Measurements from ENCODE around the gene CDH2. TPM values are rescaled to one million over a fixed set of nuclear protein-coding genes. Genes with fewer than 3 reads are reported as not detected.

Gene CDH2
- total and polyA plus RNA-seq, 2 experiments from 2014 or later = 103 to 165 TPM

DNA sequence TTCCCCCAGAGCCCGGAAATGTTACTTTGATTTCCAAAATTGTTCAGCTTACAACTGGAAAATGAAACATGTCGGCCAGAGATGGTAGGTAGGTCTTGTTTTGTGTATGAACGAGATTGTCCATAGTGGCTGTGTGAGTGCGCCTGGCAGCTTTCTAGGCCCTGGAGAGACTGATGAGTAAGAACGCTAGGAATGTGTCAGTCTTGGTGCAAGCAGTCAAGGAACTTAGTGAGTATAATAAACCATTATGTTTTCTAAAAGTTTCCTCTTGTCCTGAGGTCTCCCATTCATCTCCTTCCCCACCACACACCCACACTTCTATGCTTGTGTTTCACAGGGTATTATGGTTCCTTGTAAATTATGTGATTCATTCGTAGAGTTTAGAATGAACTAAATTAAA, 234.2 kb downstream of the CDH2 start:
- in situ Hi-C loops (cut with MboI) = no loop called here
- no peaks in the 10 kb centered on the region for H3K9me3 ChIP-seq (ENCODE audit: low read depth)
- H2AFZ ChIP-seq = peak overlapping the region; percentile 12; the same call in 1 of the 2 replicates
- H3K27ac ChIP-seq = no peak overlapping the region
- peak; percentile 20 for DNase-seq
- no peak overlapping the region for H3K4me2 ChIP-seq (ENCODE audit: unreplicated experiment)
- H3K4me1 ChIP-seq (ENCODE audit: insufficient read depth) = 0 out of 2 replicates have a peak, but pooled peaks cover 8% of the 10 kb centered on the region
- no peaks in the 10 kb centered on the region for H3K79me2 ChIP-seq (ENCODE audit: insufficient read depth)
- no peak overlapping the region for H3K9ac ChIP-seq
- no peaks in the 10 kb centered on the region for H3K27me3 ChIP-seq (replicated peaks; ENCODE audit: insufficient read depth)
- peaks cover 11% of the 10 kb centered on the region; the same call in 1 of the 2 replicates for H3F3A ChIP-seq (ENCODE audit: insufficient read depth)
- H3K9me2 ChIP-seq (ENCODE audit: insufficient read depth) = no peaks in the 10 kb centered on the region
- TF ChIP-seq EZH2 (IDR thresholded peaks at IDR 0.05; ENCODE audit: insufficient read depth, poor library complexity, severe bottlenecking) (no peak), EZH2phosphoT487 (IDR thresholded peaks at IDR 0.05; ENCODE audit: insufficient read depth, low read depth) (no peak)
- no peaks in the 10 kb centered on the region; the same call in 1 of the 2 replicates for H3K36me3 ChIP-seq (ENCODE audit: low read depth)
- 47% methylated on average over 6 of the region's 6 CpGs for WGBS, 2 experiments (ENCODE audit: low coverage in 1 of 2, low lambda C conversion rate in 2 of 2, missing lambda C conversion rate in 2 of 2)
- H3K4me3 ChIP-seq = no peak overlapping the region
- H4K20me1 ChIP-seq (ENCODE audit: insufficient read depth) = no peaks in the 10 kb centered on the region

DNA sequence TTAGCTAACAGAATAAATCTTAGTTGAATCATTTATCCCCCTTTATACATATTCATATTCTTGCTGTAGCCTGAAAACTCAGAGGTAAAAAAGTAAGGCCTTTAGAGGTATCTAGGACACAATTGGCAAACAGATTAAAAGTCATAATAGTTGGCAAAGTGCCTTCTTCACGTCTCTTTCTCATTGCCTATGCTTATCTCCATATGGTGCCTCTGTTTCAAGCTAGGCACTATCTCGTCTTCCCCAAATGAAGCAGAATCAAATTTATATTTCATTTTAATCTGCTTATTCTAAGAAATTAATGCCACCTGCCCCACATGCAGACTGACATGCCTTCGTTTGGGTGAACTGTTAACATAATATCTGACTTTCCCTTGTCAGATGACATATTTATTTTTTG, 245.4 kb downstream of the CDH2 start:
- H3K36me3 ChIP-seq (ENCODE audit: low read depth) = no peaks in the 10 kb centered on the region
- no peak overlapping the region for H3K4me2 ChIP-seq (ENCODE audit: unreplicated experiment)
- H3K9me3 ChIP-seq (ENCODE audit: low read depth) = no peaks in the 10 kb centered on the region
- 28 to 29% methylated on average over 3 of the region's 3 CpGs for WGBS, 2 experiments (ENCODE audit: low coverage in 1 of 2, low lambda C conversion rate in 2 of 2, missing lambda C conversion rate in 2 of 2)
- H3K79me2 ChIP-seq (ENCODE audit: insufficient read depth) = no peaks in the 10 kb centered on the region
- no peak overlapping the region for H3K27ac ChIP-seq
- H3K27me3 ChIP-seq (replicated peaks; ENCODE audit: insufficient read depth) = no peaks in the 10 kb centered on the region
- no peaks in the 10 kb centered on the region for H3K4me1 ChIP-seq (ENCODE audit: insufficient read depth)
- H3K9ac ChIP-seq = no peak overlapping the region
- no peaks in the 10 kb centered on the region for H3K9me2 ChIP-seq (ENCODE audit: insufficient read depth)
- H2AFZ ChIP-seq = no peak overlapping the region
- DNase-seq = no peak
- H3K4me3 ChIP-seq = no peak overlapping the region
- H3F3A ChIP-seq (ENCODE audit: insufficient read depth) = no peaks in the 10 kb centered on the region
- in situ Hi-C loops (cut with MboI) = no loop called here
- TF ChIP-seq EZH2 (IDR thresholded peaks at IDR 0.05; ENCODE audit: insufficient read depth, poor library complexity, severe bottlenecking) = no peak
- no peak for TF ChIP-seq EZH2phosphoT487 (IDR thresholded peaks at IDR 0.05; ENCODE audit: insufficient read depth, low read depth)
- no peaks in the 10 kb centered on the region for H4K20me1 ChIP-seq (ENCODE audit: insufficient read depth)

DNA sequence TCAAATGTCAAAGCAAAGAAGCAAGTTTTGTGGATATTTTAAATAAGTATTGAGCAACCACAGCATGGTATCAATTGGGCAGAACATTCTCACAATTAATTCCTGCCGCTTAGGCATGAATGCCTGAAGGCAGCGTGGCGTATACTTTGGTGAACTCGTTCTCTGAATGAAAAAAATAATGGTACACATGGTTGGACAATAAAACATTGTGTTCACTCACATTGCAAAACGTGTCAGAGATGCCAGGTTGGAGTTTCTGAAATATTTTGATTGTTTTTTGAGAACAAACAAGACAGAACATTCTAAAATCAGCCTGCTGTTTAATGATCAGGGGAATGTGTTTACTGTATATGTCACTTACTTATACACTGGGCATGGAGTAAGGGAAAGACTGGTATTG, 254.2 kb downstream of the CDH2 start:
- H3K27ac ChIP-seq = no peak overlapping the region
- peaks cover 6% of the 10 kb centered on the region; the same call in 1 of the 2 replicates for H3K4me1 ChIP-seq (ENCODE audit: insufficient read depth)
- H3K4me3 ChIP-seq = no peak overlapping the region
- H3K36me3 ChIP-seq (ENCODE audit: low read depth) = no peaks in the 10 kb centered on the region
- no peaks in the 10 kb centered on the region for H3K79me2 ChIP-seq (ENCODE audit: insufficient read depth)
- H3K9me2 ChIP-seq (ENCODE audit: insufficient read depth) = no peaks in the 10 kb centered on the region
- in situ Hi-C loops (cut with MboI) = no loop called here
- no peak for DNase-seq
- no peak for TF ChIP-seq EZH2 (IDR thresholded peaks at IDR 0.05; ENCODE audit: insufficient read depth, poor library complexity, severe bottlenecking)
- 63% methylated on average over 5 of the region's 5 CpGs for WGBS, 2 experiments (ENCODE audit: low coverage in 1 of 2, low lambda C conversion rate in 2 of 2, missing lambda C conversion rate in 2 of 2)
- no peaks in the 10 kb centered on the region for H3K9me3 ChIP-seq (ENCODE audit: low read depth)
- H3F3A ChIP-seq (ENCODE audit: insufficient read depth) = no peaks in the 10 kb centered on the region
- H3K27me3 ChIP-seq (replicated peaks; ENCODE audit: insufficient read depth) = no peaks in the 10 kb centered on the region
- no peak overlapping the region for H3K4me2 ChIP-seq (ENCODE audit: unreplicated experiment)
- H3K9ac ChIP-seq = no peak overlapping the region
- no peaks in the 10 kb centered on the region for H4K20me1 ChIP-seq (ENCODE audit: insufficient read depth)
- no peak overlapping the region for H2AFZ ChIP-seq

DNA sequence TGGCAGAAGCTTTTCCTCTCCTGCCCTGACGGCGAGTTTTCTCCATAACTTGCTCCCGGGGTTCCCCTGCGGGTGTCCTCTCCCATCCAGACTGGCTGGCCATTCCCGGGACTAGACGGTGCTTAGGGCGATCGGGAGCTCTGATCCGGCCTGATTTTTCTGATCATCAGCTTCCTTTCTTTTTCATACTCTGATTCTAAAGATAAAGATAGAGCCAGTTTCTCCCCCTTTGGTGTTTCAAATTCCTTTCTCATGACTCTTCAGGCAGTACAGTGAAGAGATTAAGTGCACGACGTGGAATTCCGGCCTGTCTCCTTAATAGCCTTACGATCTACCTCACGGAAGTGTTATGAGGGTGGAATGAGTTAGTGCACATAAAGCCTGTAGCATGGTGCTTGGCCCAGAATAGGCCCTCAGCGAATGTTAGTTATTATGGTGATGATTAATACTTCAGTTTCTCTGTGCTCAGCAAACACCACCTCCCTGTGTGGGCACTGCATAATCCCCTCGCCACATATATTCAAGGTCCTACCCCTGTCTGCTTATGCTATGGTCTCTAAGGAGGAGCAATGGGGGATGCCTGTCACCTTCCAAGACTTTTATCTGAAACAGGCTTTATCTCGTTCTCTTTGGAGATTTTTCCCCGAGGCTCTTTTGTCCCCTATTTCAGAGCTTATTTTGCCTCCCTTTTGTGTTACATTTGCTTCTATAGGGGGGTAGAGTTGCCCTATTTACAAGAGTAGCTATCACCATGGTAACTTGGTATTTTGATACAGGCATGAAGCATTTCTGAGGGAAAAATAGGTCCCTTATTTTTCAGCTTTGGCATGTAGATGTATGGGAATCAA, 254.8 kb downstream of the CDH2 start:
- Histone ChIP-seq H3K4me1 (ENCODE audit: insufficient read depth) (peaks cover 6% of the 10 kb centered on the region; the same call in 1 of the 2 replicates), H4K20me1 (ENCODE audit: insufficient read depth) (no peaks in the 10 kb centered on the region), H3K27me3 (replicated peaks; ENCODE audit: insufficient read depth) (no peaks in the 10 kb centered on the region), H2AFZ (peak overlapping the region; percentile 62), H3K9ac (no peak overlapping the region), H3K36me3 (ENCODE audit: low read depth) (no peaks in the 10 kb centered on the region), H3K9me3 (ENCODE audit: low read depth) (no peaks in the 10 kb centered on the region), H3K27ac (no peak overlapping the region), H3F3A (ENCODE audit: insufficient read depth) (no peaks in the 10 kb centered on the region), H3K4me3 (no peak overlapping the region; the same call in 1 of the 2 replicates), H3K9me2 (ENCODE audit: insufficient read depth) (no peaks in the 10 kb centered on the region), H3K79me2 (ENCODE audit: insufficient read depth) (no peaks in the 10 kb centered on the region), H3K4me2 (ENCODE audit: unreplicated experiment) (peak overlapping the region; percentile 24)
- 56 to 58% methylated on average over 18 of the region's 18 CpGs for WGBS, 2 experiments (ENCODE audit: low coverage in 1 of 2, low lambda C conversion rate in 2 of 2, missing lambda C conversion rate in 2 of 2)
- peak; percentile 49 for DNase-seq
- TF ChIP-seq EZH2phosphoT487 (IDR thresholded peaks at IDR 0.05; ENCODE audit: insufficient read depth, low read depth) (no peak), EZH2 (IDR thresholded peaks at IDR 0.05; ENCODE audit: insufficient read depth, poor library complexity, severe bottlenecking) (no peak)
- in situ Hi-C loops (cut with MboI) = no loop called here
